Panc1 (cell line): ENCODE measurements around the gene ABCC4. TPM values are rescaled to one million over a fixed set of nuclear protein-coding genes. Genes with fewer than 3 reads are reported as not detected.

Experiments used
- ATAC-seq: fragments of 200-7000 bp; cut with Tn5 transposase; 2 replicates; pipeline ENCODE4 v1.9.1; 2020; ENCODE audit warnings: mild to moderate bottlenecking, moderate library complexity
- BruUV-seq: library from RNA; stranded (reverse); fragments of 400-500 nt; replicated peaks from 2 replicates; lab custom pipeline; 2021; lab: Mats Ljungman, UMichigan
- CTCF ChIA-PET: fragments of 300-600 bp; sonication (Branson Sonifier 250); formaldehyde crosslinking; loops from one replicate; lab custom pipeline; 2022; ENCODE audit warnings: antibody characterized with exemption; lab: Charles Lee
- POLR2A ChIA-PET: fragments of 300-600 bp; sonication (Branson Sonifier 250); formaldehyde crosslinking; loops from one replicate; lab custom pipeline; 2022; ENCODE audit warnings: antibody characterized with exemption; lab: Charles Lee
- DNase-seq: peaks from one replicate; pipeline ENCODE4 v3.0.0-alpha.2; 2010; ENCODE audit warnings: low read depth, low spot score
- H3K27ac ChIP-seq: 2 replicates; pipeline ENCODE4 v1.5.1; 2011; ENCODE audit warnings: mild to moderate bottlenecking, low read length, inconsistent platforms
- H3K27me3 ChIP-seq: fragments of 200-500 bp; sonication (Bioruptor generic); 2 replicates; pipeline ENCODE4 v1.6.0; 2014; ENCODE audit warnings: low read length, inconsistent platforms; ENCODE audit not compliant: control insufficient read depth, insufficient read depth
- H3K36me3 ChIP-seq: fragments of 200-500 bp; sonication (Bioruptor generic); 2 replicates; pipeline ENCODE4 v1.5.1; 2014; ENCODE audit warnings: inconsistent platforms, mild to moderate bottlenecking, low read length, moderate library complexity; ENCODE audit not compliant: control insufficient read depth, insufficient read depth
- H3K4me1 ChIP-seq: 2 replicates; pipeline ENCODE4 v1.5.1; 2011; ENCODE audit warnings: inconsistent platforms, mild to moderate bottlenecking, low read length, moderate library complexity; ENCODE audit not compliant: control insufficient read depth, insufficient read depth
- H3K4me3 ChIP-seq, 2 experiments: 2 replicates each; pipeline ENCODE4 v1.5.1; 2011 to 2012; ENCODE audit warnings: low read depth in 2 of 2, low read length in 2 of 2, mild to moderate bottlenecking in 2 of 2, inconsistent platforms in 1 of 2, moderate library complexity in 1 of 2
- H3K9me3 ChIP-seq: fragments of 200-500 bp; sonication (Bioruptor generic); 2 replicates; pipeline ENCODE4 v1.5.1; 2014; ENCODE audit warnings: low read depth, mild to moderate bottlenecking, inconsistent platforms, low read length, moderate library complexity; ENCODE audit not compliant: control insufficient read depth, insufficient read depth
- CTCF ChIP-seq: fragments of 450-650 bp; IDR thresholded peaks from 2 replicates; pipeline ENCODE4 v1.5.1; 2017; ENCODE audit warnings: mild to moderate bottlenecking
- POLR2AphosphoS5 ChIP-seq: IDR thresholded peaks from 2 replicates; pipeline ENCODE4 v1.6.1; 2012; ENCODE audit warnings: mild to moderate bottlenecking, low read depth, low read length, moderate library complexity
- SIN3A ChIP-seq: IDR thresholded peaks from 2 replicates; pipeline ENCODE4 v1.6.1; 2012; ENCODE audit warnings: low read depth, mild to moderate bottlenecking, low read length, moderate library complexity, borderline replicate concordance; ENCODE audit not compliant: insufficient read depth
- TCF7L2 ChIP-seq: IDR thresholded peaks from 2 replicates; pipeline ENCODE4 v1.6.1; 2011; ENCODE audit warnings: mild to moderate bottlenecking, low read depth, low read length, inconsistent platforms
- in situ Hi-C: cut with HindIII; loops from 2 replicates; pipeline ENCODE4 v1.10.0; 2016; ENCODE audit warnings: low sequenced_read_pairs, low pct_unique_long_range_greater_than_20kb
- intact Hi-C: fragments of 100-400 bp; cut with micrococcal nuclease; formaldehyde crosslinking; loops from one replicate; pipeline ENCODE4 v1.10.0; 2022; ENCODE audit not compliant: unreplicated experiment
- total RNA-seq: library from RNA; stranded (reverse); gene quantifications from one replicate; pipeline ENCODE4 v1.2.1, GENCODE V29; 2021; ENCODE audit not compliant: unreplicated experiment
- TF ChIP-seq, protein P1 (sequence below), 2 experiments: IDR thresholded peaks; 2 replicates each; pipeline ENCODE4 v1.6.1; 2011 to 2012; ENCODE audit warnings: low read depth in 2 of 2, control low read depth in 1 of 2, low read length in 1 of 2, mild to moderate bottlenecking in 1 of 2, moderate library complexity in 1 of 2; ENCODE audit not compliant: insufficient read depth in 1 of 2

Gene ABCC4
- total RNA-seq, 1 experiment from 2014 or later: 69.3 TPM

- DNase-seq (no peak), ATAC-seq (no peak)
- no TSS peak for BruUV-seq
- Histone ChIP-seq H3K27me3 (no peaks in the 10 kb centered on the region), H3K4me1 (peaks cover 7% of the 10 kb centered on the region), H3K27ac (no peak overlapping the region), H3K36me3 (no peaks in the 10 kb centered on the region), H3K9me3 (no peaks in the 10 kb centered on the region), H3K4me3 (no peak overlapping the region)
- ChIA-PET POLR2A (no interaction called here), CTCF (no interaction called here)
- intact Hi-C loops: no loop called here
- no peak for TF ChIP-seq POLR2AphosphoS5
- in situ Hi-C loops: no loop called here
These were observed 16.1 kb upstream of the ABCC4 start for GRCh38 chr13:95317039-95317989.

DNA sequence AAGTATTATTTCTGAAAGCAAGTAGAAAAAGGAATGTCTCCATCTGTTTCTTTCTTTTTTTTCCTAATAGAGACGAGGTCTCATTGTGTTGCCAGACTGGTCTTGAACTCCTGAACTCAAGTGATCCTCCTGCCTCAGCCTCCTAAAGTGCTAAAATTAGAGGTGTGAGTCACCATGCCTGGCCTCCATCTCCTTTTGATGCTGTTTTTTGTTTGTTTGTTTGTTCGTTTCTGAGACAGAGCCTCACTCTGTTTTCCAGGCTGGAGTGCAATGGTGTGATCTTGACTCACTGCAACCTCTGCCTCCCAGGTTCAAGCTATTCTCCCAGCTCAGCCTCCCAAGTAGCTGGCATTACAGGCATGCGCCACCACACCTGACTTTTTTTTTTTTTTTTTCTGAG, 14.5 kb upstream of the ABCC4 start:
- H3K27me3 ChIP-seq: no peaks in the 10 kb centered on the region
- H3K4me3 ChIP-seq: no peak overlapping the region
- in situ Hi-C loops: no loop called here
- ChIA-PET CTCF (no interaction called here), POLR2A (interaction anchor here (0.5 kb wide), 1 partner anchor 74 kb away, joined by 4 read pairs; no protein-coding TSS in a partner anchor)
- DNase-seq (no peak), ATAC-seq (0 out of 2 replicates have a peak, but pooled peaks have one; percentile 58)
- H3K9me3 ChIP-seq: no peaks in the 10 kb centered on the region
- intact Hi-C loops: no loop called here
- H3K4me1 ChIP-seq: peaks cover 7% of the 10 kb centered on the region
- no peaks in the 10 kb centered on the region for H3K36me3 ChIP-seq
- no peak overlapping the region for H3K27ac ChIP-seq
- TF ChIP-seq, protein P1, sequence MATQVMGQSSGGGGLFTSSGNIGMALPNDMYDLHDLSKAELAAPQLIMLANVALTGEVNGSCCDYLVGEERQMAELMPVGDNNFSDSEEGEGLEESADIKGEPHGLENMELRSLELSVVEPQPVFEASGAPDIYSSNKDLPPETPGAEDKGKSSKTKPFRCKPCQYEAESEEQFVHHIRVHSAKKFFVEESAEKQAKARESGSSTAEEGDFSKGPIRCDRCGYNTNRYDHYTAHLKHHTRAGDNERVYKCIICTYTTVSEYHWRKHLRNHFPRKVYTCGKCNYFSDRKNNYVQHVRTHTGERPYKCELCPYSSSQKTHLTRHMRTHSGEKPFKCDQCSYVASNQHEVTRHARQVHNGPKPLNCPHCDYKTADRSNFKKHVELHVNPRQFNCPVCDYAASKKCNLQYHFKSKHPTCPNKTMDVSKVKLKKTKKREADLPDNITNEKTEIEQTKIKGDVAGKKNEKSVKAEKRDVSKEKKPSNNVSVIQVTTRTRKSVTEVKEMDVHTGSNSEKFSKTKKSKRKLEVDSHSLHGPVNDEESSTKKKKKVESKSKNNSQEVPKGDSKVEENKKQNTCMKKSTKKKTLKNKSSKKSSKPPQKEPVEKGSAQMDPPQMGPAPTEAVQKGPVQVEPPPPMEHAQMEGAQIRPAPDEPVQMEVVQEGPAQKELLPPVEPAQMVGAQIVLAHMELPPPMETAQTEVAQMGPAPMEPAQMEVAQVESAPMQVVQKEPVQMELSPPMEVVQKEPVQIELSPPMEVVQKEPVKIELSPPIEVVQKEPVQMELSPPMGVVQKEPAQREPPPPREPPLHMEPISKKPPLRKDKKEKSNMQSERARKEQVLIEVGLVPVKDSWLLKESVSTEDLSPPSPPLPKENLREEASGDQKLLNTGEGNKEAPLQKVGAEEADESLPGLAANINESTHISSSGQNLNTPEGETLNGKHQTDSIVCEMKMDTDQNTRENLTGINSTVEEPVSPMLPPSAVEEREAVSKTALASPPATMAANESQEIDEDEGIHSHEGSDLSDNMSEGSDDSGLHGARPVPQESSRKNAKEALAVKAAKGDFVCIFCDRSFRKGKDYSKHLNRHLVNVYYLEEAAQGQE (IDR thresholded peaks at IDR 0.05; ENCODE audit: insufficient read depth in 1 of 2, low read depth in 2 of 2, low read length in 1 of 2): no peak
- no peak for TF ChIP-seq POLR2AphosphoS5
- no peak for TF ChIP-seq TCF7L2
- no peak for TF ChIP-seq CTCF
- no peak for TF ChIP-seq SIN3A
- no TSS peak for BruUV-seq

DNA sequence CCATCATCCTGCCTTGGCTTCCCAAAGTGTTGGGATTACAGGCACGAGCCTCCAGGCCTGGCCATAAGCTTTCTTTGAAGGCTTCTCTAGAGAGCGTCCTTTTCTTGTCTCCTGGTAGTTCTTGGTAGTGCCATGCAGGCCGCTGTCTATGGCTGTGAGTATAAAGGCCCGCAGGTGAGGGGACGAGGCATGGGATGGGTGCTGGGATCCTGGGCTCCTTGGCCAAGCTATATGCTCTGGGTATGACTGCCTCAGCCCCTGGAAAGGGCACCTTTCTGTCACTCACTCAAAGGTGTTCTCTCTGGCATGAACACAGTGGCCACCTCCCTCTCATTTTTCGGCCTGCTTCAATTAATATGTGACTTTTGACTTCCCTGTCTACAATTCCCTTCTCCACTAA, 6.3 kb upstream of the ABCC4 start:
- no peaks in the 10 kb centered on the region for H3K9me3 ChIP-seq
- no peak overlapping the region for H3K4me3 ChIP-seq
- BruUV-seq: no TSS peak
- DNase-seq: no peak
- POLR2A ChIA-PET: no interaction called here
- intact Hi-C loops (no loop called here), in situ Hi-C loops (no loop called here)
- CTCF ChIA-PET: no interaction called here
- H3K4me1 ChIP-seq: peaks cover 3% of the 10 kb centered on the region
- TF ChIP-seq POLR2AphosphoS5 (no peak), TCF7L2 (no peak), CTCF (no peak)
- TF ChIP-seq, protein P1 (IDR thresholded peaks at IDR 0.05; ENCODE audit: insufficient read depth in 1 of 2, low read depth in 2 of 2, low read length in 1 of 2): no peak
- H3K27me3 ChIP-seq: no peaks in the 10 kb centered on the region
- no peak overlapping the region for H3K27ac ChIP-seq
- no peak for ATAC-seq
- H3K36me3 ChIP-seq: no peaks in the 10 kb centered on the region
